ENCODE data around the gene TPH2. TPM values are rescaled to one million over a fixed set of nuclear protein-coding genes. Genes with fewer than 3 reads are reported as not detected.

Gene TPH2
- total and polyA plus RNA-seq, 2 experiments from 2014 or later: not detected

- Histone ChIP-seq H3K27ac (no peak overlapping the region), H3K9me2 (ENCODE audit: insufficient read depth) (no peaks in the 10 kb centered on the region), H3K36me3 (ENCODE audit: low read depth) (no peaks in the 10 kb centered on the region), H2AFZ (no peak overlapping the region), H3K4me3 (no peak overlapping the region), H4K20me1 (ENCODE audit: insufficient read depth) (no peaks in the 10 kb centered on the region), H3K9ac (no peak overlapping the region), H3F3A (ENCODE audit: insufficient read depth) (no peaks in the 10 kb centered on the region), H3K9me3 (ENCODE audit: low read depth) (no peaks in the 10 kb centered on the region), H3K27me3 (replicated peaks; ENCODE audit: insufficient read depth) (no peaks in the 10 kb centered on the region), H3K4me2 (ENCODE audit: unreplicated experiment) (no peak overlapping the region), H3K79me2 (ENCODE audit: insufficient read depth) (no peaks in the 10 kb centered on the region), H3K4me1 (ENCODE audit: insufficient read depth) (no peaks in the 10 kb centered on the region)
- TF ChIP-seq EZH2phosphoT487 (IDR thresholded peaks at IDR 0.05; ENCODE audit: insufficient read depth, low read depth): no peak
- TF ChIP-seq EZH2 (IDR thresholded peaks at IDR 0.05; ENCODE audit: insufficient read depth, poor library complexity, severe bottlenecking): no peak
- WGBS, 2 experiments (ENCODE audit: low coverage in 1 of 2, low lambda C conversion rate in 2 of 2, missing lambda C conversion rate in 2 of 2): 12 to 22% methylated on average over 2 of the region's 2 CpGs
- in situ Hi-C loops (cut with MboI): no loop called here
- no peak for DNase-seq
Measured at GRCh38 chr12:71980538-71980937, 41.9 kb downstream of the TPH2 start.

DNA sequence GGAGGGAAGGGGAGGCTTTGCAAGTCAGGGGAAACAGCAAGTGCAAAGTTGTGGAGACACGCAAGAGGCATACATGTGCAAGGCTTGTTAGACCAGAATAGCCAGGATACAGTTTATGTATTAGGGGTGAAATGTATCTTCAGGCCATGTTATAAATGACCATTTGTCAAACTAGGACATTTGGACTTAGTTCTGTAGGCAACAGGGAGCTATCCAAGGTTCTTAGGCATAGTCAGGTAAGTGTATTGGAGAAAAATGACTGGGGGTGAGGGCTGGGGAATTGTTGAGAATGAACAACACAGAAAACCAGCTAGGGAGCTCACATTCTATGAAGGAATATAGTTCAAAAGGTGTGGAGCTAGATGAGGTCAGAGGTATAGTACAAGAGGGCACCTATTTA lies 42.5 kb downstream of the TPH2 start:
- 72 to 88% methylated on average over 1 of the region's 1 CpG for WGBS, 2 experiments (ENCODE audit: low coverage in 1 of 2, low lambda C conversion rate in 2 of 2, missing lambda C conversion rate in 2 of 2)
- no peaks in the 10 kb centered on the region for H3K79me2 ChIP-seq (ENCODE audit: insufficient read depth)
- no peaks in the 10 kb centered on the region for H3K9me3 ChIP-seq (ENCODE audit: low read depth)
- no peaks in the 10 kb centered on the region for H3K27me3 ChIP-seq (replicated peaks; ENCODE audit: insufficient read depth)
- H3F3A ChIP-seq (ENCODE audit: insufficient read depth): no peaks in the 10 kb centered on the region
- H3K4me1 ChIP-seq (ENCODE audit: insufficient read depth): no peaks in the 10 kb centered on the region
- TF ChIP-seq EZH2phosphoT487 (IDR thresholded peaks at IDR 0.05; ENCODE audit: insufficient read depth, low read depth) (no peak), EZH2 (IDR thresholded peaks at IDR 0.05; ENCODE audit: insufficient read depth, poor library complexity, severe bottlenecking) (no peak)
- H3K9ac ChIP-seq: no peak overlapping the region
- in situ Hi-C loops (cut with MboI): no loop called here
- no peaks in the 10 kb centered on the region for H4K20me1 ChIP-seq (ENCODE audit: insufficient read depth)
- H2AFZ ChIP-seq: no peak overlapping the region
- H3K9me2 ChIP-seq (ENCODE audit: insufficient read depth): no peaks in the 10 kb centered on the region
- peak; percentile 5 for DNase-seq
- H3K4me2 ChIP-seq (ENCODE audit: unreplicated experiment): no peak overlapping the region
- H3K27ac ChIP-seq: no peak overlapping the region
- no peaks in the 10 kb centered on the region for H3K36me3 ChIP-seq (ENCODE audit: low read depth)
- no peak overlapping the region for H3K4me3 ChIP-seq

- H4K20me1 ChIP-seq (ENCODE audit: insufficient read depth): no peaks in the 10 kb centered on the region
- no peak overlapping the region for H2AFZ ChIP-seq
- H3K27ac ChIP-seq: no peak overlapping the region
- no peaks in the 10 kb centered on the region for H3K9me3 ChIP-seq (ENCODE audit: low read depth)
- no peaks in the 10 kb centered on the region for H3F3A ChIP-seq (ENCODE audit: insufficient read depth)
- in situ Hi-C loops (cut with MboI): no loop called here
- H3K79me2 ChIP-seq (ENCODE audit: insufficient read depth): no peaks in the 10 kb centered on the region
- peaks cover 7% of the 10 kb centered on the region; the same call in 1 of the 2 replicates for H3K27me3 ChIP-seq (replicated peaks; ENCODE audit: insufficient read depth)
- H3K4me3 ChIP-seq: no peak overlapping the region
- H3K9ac ChIP-seq: no peak overlapping the region
- H3K4me2 ChIP-seq (ENCODE audit: unreplicated experiment): no peak overlapping the region
- no peaks in the 10 kb centered on the region for H3K9me2 ChIP-seq (ENCODE audit: insufficient read depth)
- WGBS, 2 experiments (ENCODE audit: low coverage in 1 of 2, low lambda C conversion rate in 2 of 2, missing lambda C conversion rate in 2 of 2): 11 to 30% methylated on average over 2 of the region's 2 CpGs
- no peaks in the 10 kb centered on the region for H3K36me3 ChIP-seq (ENCODE audit: low read depth)
- H3K4me1 ChIP-seq (ENCODE audit: insufficient read depth): no peaks in the 10 kb centered on the region
- no peak for DNase-seq
- TF ChIP-seq EZH2 (IDR thresholded peaks at IDR 0.05; ENCODE audit: insufficient read depth, poor library complexity, severe bottlenecking) (no peak), EZH2phosphoT487 (IDR thresholded peaks at IDR 0.05; ENCODE audit: insufficient read depth, low read depth) (no peak)
Measured at GRCh38 chr12:71994715-71995114, 56.1 kb downstream of the TPH2 start.

DNA sequence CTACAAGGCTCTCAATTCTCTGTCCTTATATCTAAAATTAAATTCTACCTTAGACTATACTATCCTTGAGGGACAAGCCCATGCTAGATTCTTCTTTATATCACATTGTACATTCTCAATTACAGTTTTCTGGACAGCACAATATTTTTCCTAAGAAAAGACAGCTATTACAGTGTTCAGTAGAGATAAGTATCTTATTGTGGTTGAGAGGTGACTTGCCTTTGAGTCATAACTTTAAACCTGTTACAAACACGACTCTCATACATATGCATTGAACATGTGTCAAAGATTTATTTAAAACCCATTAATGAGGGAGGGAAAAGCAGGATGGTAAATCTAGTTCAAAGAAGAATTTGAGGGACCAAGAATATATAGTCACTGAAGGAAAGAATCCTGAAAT lies 61.1 kb downstream of the TPH2 start:
- H3K9me2 ChIP-seq (ENCODE audit: insufficient read depth): no peaks in the 10 kb centered on the region
- no peaks in the 10 kb centered on the region for H3K79me2 ChIP-seq (ENCODE audit: insufficient read depth)
- no peak overlapping the region for H2AFZ ChIP-seq
- TF ChIP-seq EZH2 (IDR thresholded peaks at IDR 0.05; ENCODE audit: insufficient read depth, poor library complexity, severe bottlenecking): no peak
- TF ChIP-seq EZH2phosphoT487 (IDR thresholded peaks at IDR 0.05; ENCODE audit: insufficient read depth, low read depth): no peak
- no peaks in the 10 kb centered on the region for H3K4me1 ChIP-seq (ENCODE audit: insufficient read depth)
- in situ Hi-C loops (cut with MboI): no loop called here
- no peak overlapping the region for H3K4me3 ChIP-seq
- peaks cover 8% of the 10 kb centered on the region; the same call in 1 of the 2 replicates for H3K27me3 ChIP-seq (replicated peaks; ENCODE audit: insufficient read depth)
- no peaks in the 10 kb centered on the region for H3K36me3 ChIP-seq (ENCODE audit: low read depth)
- DNase-seq: peak; percentile 40
- no peaks in the 10 kb centered on the region for H3F3A ChIP-seq (ENCODE audit: insufficient read depth)
- no peaks in the 10 kb centered on the region for H3K9me3 ChIP-seq (ENCODE audit: low read depth)
- H3K4me2 ChIP-seq (ENCODE audit: unreplicated experiment): no peak overlapping the region
- 3 to 5% methylated on average over 1 of the region's 1 CpG for WGBS, 2 experiments (ENCODE audit: low coverage in 1 of 2, low lambda C conversion rate in 2 of 2, missing lambda C conversion rate in 2 of 2)
- H4K20me1 ChIP-seq (ENCODE audit: insufficient read depth): no peaks in the 10 kb centered on the region
- no peak overlapping the region for H3K27ac ChIP-seq
- H3K9ac ChIP-seq: no peak overlapping the region
